ENCODE measurements around the gene CACNA2D3. TPM values are rescaled to one million over a fixed set of nuclear protein-coding genes. Genes with fewer than 3 reads are reported as not detected.

The CACNA2D3 gene
- total RNA-seq, 1 experiment from 2014 or later: not detected

DNA sequence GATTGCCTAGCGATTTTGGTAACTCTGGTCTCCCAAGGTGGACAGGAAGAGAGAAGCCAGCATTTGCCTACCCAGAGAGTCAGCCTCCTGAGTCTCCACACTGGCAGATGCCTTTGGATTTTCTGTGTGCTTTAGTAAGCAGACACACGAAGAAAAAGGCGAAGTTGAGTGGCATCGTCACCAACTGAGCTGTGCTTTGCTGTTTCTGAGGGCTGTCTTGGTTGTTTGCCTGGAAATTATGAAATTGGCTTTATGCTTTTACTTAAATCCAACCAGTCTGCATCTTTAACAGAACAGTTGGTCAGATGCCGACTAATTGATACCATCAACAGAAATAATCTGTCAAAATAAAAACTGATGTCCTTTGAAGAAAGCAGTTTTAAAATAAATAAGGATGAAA is 56.0 kb downstream of the CACNA2D3 start:
- intact Hi-C loops (cut with micrococcal nuclease; ENCODE audit: unreplicated experiment): no loop called here
- no peak for DNase-seq
- H3K4me3 Mint-ChIP-seq (ENCODE audit: unreplicated experiment): no peak overlapping the region
- H3K4me1 Mint-ChIP-seq (ENCODE audit: low read depth, unreplicated experiment): no peaks in the 10 kb centered on the region
- BruUV-seq (replicated peaks): no TSS peak
- ChIA-PET CTCF (interaction anchor here (0.6 kb wide), 1 partner anchor 250 kb away, joined by 3 read pairs; no protein-coding TSS in a partner anchor), POLR2A (no interaction called here)
- TF ChIP-seq, protein P1, sequence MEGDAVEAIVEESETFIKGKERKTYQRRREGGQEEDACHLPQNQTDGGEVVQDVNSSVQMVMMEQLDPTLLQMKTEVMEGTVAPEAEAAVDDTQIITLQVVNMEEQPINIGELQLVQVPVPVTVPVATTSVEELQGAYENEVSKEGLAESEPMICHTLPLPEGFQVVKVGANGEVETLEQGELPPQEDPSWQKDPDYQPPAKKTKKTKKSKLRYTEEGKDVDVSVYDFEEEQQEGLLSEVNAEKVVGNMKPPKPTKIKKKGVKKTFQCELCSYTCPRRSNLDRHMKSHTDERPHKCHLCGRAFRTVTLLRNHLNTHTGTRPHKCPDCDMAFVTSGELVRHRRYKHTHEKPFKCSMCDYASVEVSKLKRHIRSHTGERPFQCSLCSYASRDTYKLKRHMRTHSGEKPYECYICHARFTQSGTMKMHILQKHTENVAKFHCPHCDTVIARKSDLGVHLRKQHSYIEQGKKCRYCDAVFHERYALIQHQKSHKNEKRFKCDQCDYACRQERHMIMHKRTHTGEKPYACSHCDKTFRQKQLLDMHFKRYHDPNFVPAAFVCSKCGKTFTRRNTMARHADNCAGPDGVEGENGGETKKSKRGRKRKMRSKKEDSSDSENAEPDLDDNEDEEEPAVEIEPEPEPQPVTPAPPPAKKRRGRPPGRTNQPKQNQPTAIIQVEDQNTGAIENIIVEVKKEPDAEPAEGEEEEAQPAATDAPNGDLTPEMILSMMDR (IDR thresholded peaks at IDR 0.05; ENCODE audit: insufficient read depth in 1 of 2, low read depth in 1 of 2, low read length in 1 of 2, severe bottlenecking in 1 of 2, unreplicated experiment in 1 of 2): no peak
- no peaks in the 10 kb centered on the region for H3K36me3 Mint-ChIP-seq (ENCODE audit: insufficient read depth, unreplicated experiment)
- Histone ChIP-seq H3K4me3 (ENCODE audit: low read depth, low read length) (no peak overlapping the region), H3K36me3 (ENCODE audit: control insufficient read depth, insufficient read depth, low read length) (no peaks in the 10 kb centered on the region), H3K4me1 (no peaks in the 10 kb centered on the region), H3K9me3 (no peaks in the 10 kb centered on the region), H3K27me3 (replicated peaks; ENCODE audit: control insufficient read depth, insufficient read depth, low read length) (no peaks in the 10 kb centered on the region)
- H3K27ac Mint-ChIP-seq (ENCODE audit: unreplicated experiment): no peak overlapping the region
- H3K9me3 Mint-ChIP-seq (ENCODE audit: unreplicated experiment): no peaks in the 10 kb centered on the region
- H3K27me3 Mint-ChIP-seq (ENCODE audit: insufficient read depth, unreplicated experiment): peaks cover 7% of the 10 kb centered on the region

DNA sequence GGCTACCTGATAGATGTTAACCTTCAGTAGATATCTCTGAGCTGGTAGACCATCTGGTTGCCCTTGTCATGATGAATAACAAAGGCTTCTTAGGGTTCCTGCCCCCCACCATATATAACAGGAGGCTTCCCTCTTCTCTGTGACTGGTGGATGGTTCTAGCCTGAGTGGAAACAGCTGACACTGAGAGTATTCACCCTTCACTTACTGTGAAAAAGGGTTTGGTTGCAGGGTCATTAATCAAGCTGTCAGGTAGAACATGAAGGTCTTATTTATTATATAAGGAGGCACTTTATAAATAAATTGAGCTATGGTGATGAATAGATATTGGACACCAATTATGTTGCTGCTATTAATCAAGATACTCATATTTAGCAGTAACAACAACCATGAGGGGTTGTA is 58.6 kb downstream of the CACNA2D3 start:
- Mint-ChIP-seq H3K27ac (ENCODE audit: unreplicated experiment) (no peak overlapping the region), H3K4me1 (ENCODE audit: low read depth, unreplicated experiment) (no peaks in the 10 kb centered on the region), H3K9me3 (ENCODE audit: unreplicated experiment) (no peaks in the 10 kb centered on the region), H3K4me3 (ENCODE audit: unreplicated experiment) (no peak overlapping the region), H3K27me3 (ENCODE audit: insufficient read depth, unreplicated experiment) (peaks cover 7% of the 10 kb centered on the region), H3K36me3 (ENCODE audit: insufficient read depth, unreplicated experiment) (no peaks in the 10 kb centered on the region)
- no TSS peak for BruUV-seq (replicated peaks)
- DNase-seq: no peak
- Histone ChIP-seq H3K9me3 (no peaks in the 10 kb centered on the region), H3K27me3 (replicated peaks; ENCODE audit: control insufficient read depth, insufficient read depth, low read length) (no peaks in the 10 kb centered on the region), H3K4me1 (no peaks in the 10 kb centered on the region), H3K4me3 (ENCODE audit: low read depth, low read length) (no peak overlapping the region), H3K36me3 (ENCODE audit: control insufficient read depth, insufficient read depth, low read length) (no peaks in the 10 kb centered on the region)
- ChIA-PET POLR2A (no interaction called here), CTCF (no interaction called here)
- TF ChIP-seq, protein P1 (IDR thresholded peaks at IDR 0.05; ENCODE audit: insufficient read depth in 1 of 2, low read depth in 1 of 2, low read length in 1 of 2, severe bottlenecking in 1 of 2, unreplicated experiment in 1 of 2): no peak
- intact Hi-C loops (cut with micrococcal nuclease; ENCODE audit: unreplicated experiment): no loop called here

DNA sequence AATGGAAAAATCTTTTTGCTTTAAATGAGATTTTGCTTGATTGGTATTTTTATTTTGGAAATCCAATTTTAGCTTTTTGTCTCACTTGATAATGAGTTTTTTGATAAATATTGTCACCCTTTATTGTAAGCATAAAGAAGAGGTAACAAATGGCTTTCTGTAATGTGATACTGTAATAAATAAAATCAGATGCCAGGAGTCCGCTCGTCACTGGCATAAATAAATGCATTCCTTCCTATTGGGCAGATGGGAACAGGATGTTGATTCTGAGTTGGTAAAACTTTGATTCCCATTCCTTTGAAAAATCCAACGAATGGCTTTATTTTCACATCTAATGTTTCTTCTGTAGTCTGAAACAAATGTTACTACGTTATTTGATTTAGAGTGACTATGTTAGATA is 59.9 kb downstream of the CACNA2D3 start:
- H3K36me3 Mint-ChIP-seq (ENCODE audit: insufficient read depth, unreplicated experiment): no peaks in the 10 kb centered on the region
- POLR2A ChIA-PET: no interaction called here

More for the DNA sequence above, 59.9 kb downstream of the CACNA2D3 start:
- no peak for DNase-seq
- H3K9me3 Mint-ChIP-seq (ENCODE audit: unreplicated experiment): no peaks in the 10 kb centered on the region
- H3K4me1 ChIP-seq: no peaks in the 10 kb centered on the region
- intact Hi-C loops (cut with micrococcal nuclease; ENCODE audit: unreplicated experiment): no loop called here
- TF ChIP-seq, protein P1 (IDR thresholded peaks at IDR 0.05; ENCODE audit: insufficient read depth in 1 of 2, low read depth in 1 of 2, low read length in 1 of 2, severe bottlenecking in 1 of 2, unreplicated experiment in 1 of 2): no peak
- H3K4me3 Mint-ChIP-seq (ENCODE audit: unreplicated experiment): no peak overlapping the region
- H3K4me3 ChIP-seq (ENCODE audit: low read depth, low read length): no peak overlapping the region
- CTCF ChIA-PET: no interaction called here
- no peaks in the 10 kb centered on the region for H3K4me1 Mint-ChIP-seq (ENCODE audit: low read depth, unreplicated experiment)
- H3K27me3 Mint-ChIP-seq (ENCODE audit: insufficient read depth, unreplicated experiment): peaks cover 5% of the 10 kb centered on the region
- H3K27ac Mint-ChIP-seq (ENCODE audit: unreplicated experiment): no peak overlapping the region
- no TSS peak for BruUV-seq (replicated peaks)
- no peaks in the 10 kb centered on the region for H3K27me3 ChIP-seq (replicated peaks; ENCODE audit: control insufficient read depth, insufficient read depth, low read length)
- no peaks in the 10 kb centered on the region for H3K9me3 ChIP-seq
- no peaks in the 10 kb centered on the region for H3K36me3 ChIP-seq (ENCODE audit: control insufficient read depth, insufficient read depth, low read length)

Data from Caco-2 (cell line).